ENCODE results near the gene CDK14.

The CDK14 gene

DNA sequence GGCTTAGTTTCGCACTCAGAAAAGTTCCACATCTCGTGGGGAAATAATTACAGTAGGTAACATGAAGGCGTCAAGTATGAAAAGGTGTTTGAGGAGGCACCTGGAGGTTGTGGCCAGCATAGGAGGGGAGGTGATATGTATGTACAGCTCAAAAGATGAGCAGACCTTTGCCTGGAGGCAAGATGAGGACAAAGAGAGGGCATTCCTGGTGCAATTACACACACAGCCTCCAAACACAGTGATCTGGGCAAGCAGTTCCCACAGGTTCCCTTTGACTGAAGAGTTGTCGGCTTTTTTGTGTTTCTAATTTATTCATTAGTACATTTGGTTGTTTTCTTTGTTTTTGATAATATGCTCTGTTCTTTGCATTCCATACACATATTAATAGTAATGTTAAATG, 46.9 kb downstream of the CDK14 start:
- DNase-seq = no peak

GRCh38 chr7:90645784-90646183, 49.7 kb downstream of the CDK14 start:
- no peak for DNase-seq

- no peak for DNase-seq
Measured at GRCh38 chr7:90648107-90648506, 52.0 kb downstream of the CDK14 start.

DNA sequence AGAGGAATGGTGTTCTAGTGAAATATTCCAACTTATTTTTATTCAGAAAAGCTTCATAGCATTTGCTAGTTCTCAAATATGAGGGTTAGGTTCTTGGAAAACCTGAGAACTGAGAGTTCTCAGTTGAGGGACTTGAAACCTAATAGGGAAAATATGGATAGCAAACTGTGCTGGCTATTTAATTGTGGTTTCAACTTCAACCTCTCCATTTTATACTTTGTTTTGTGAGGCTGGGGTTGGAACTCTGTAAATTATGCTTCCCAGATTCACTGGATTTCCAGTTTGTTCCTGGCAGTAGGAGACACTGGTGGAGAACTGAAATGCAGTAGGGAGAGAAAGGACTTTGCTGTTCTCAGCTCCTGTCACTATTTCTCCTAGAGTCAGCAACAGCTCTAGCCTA, 52.7 kb downstream of the CDK14 start:
- no peak for DNase-seq

DNA sequence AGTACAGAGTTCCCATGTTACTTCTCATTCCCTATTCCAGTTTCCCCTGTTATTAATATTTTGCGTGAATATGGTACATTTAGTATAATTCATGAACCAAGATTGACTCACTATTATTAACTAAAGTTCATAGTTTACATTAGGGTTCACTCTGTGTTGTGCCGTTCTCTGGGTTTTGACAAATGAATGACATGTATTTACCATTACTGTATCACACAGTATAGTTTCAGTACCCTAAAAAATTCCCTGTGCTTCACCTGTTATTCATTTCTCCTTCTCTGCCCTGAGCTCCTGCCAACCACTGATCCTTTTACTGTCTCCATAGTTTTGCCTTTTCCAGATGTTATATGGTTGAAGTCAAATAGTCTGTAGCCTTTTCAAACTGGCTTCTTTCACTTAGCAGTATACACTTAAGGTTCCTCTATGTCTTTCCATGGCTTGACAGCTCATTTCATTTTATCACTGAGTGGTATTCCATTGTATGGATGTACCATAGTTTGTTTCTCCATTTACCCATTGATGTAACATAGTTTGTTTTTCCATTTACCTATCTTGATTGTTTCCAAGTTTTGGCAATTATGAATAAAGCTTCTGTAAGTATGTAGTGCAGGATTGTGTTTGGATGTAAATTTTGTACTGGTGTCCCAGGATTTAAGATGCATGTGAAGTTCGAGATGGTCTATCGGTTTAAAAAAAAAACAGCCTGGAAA, 58.8 kb downstream of the CDK14 start:
- DNase-seq = no peak

- DNase-seq = no peak
Measured at GRCh38 chr7:90655566-90655965, 59.4 kb downstream of the CDK14 start.

- no peak for DNase-seq
Measured at GRCh38 chr7:90657481-90657880, 61.4 kb downstream of the CDK14 start.

GRCh38 chr7:90660100-90660499, 64.0 kb downstream of the CDK14 start:
- DNase-seq = no peak

- no peak for DNase-seq
Measured at GRCh38 chr7:90660819-90661218, 64.7 kb downstream of the CDK14 start.

DNA sequence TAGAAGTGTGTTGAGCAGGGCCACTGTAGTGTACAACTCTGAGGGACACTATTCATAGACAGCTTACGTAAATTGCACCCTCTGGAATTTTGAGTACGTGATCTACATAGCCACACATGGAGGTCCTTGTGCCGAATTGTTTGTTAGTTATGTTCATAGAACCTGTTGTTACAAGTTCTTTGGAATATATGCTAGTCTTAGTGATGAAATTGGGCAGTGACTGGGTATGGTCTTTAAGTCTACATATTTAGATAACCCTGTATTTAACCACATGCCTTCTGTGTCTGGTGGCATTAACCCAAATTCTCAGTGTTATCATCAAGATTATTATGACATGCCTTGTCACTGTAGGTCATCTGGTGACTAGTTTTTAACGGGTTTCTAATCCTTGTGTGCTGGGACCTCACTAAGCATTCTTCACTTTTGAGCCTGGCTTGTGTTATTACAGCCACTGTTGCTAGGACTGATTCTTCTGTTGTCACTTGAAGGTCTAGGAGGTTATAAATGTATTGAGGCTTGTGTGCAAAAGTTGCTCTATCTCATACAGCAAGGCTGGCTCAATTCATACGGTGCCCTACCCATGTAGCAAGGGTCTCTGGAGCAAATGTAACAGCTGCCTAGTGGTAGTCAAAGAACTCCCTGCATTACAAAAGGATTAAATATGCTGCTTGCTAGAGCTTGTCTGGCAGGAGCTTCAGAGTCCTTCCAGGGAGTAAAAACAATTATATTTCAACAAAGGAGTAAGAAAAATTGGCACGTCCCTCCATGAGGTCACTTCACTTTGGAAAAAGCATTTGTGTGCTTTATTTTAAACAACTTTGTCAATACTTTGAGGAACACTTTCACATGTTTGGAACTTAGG, 65.4 kb downstream of the CDK14 start:
- no peak for DNase-seq

- DNase-seq = no peak
Measured at GRCh38 chr7:90663176-90663575, 67.1 kb downstream of the CDK14 start.

GRCh38 chr7:90666186-90666585, 70.1 kb downstream of the CDK14 start:
- DNase-seq = no peak

DNA sequence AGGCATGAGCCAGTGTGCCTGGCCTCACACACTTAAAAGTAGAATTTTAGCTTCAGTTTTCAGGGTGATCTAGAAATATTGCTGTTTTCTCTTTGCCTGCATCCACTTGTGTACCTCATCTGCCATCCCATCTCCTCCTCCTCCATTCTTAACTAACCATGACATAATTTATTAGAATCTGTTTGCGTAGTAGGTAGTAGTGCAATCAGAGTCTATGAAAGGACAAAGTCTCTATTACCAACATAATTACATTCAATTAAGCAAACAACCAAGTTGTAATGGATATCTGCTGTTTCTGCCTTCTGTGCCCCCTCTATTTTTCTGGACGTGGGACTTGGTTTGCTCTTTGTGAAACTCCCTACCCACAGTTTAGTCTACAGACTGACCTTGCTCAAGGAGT, 72.9 kb downstream of the CDK14 start:
- no peak for DNase-seq

DNA sequence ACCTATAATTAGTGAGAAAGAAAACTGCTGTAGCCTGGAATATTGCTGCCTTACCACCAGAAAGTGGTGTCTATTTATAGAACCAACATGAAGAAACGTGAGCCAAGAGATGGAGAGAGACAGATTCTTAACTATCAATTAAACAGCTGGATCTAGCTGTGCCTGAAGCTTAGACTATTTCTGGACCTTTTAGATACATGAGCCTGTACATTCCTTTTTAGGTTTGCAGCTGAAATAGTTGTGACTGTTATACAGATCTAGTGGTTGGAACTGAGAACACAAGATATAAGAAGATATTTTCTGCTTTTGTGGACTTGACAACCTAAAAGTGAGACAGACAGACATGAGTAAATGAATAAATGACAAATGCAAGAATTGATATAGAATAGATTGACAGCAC, 73.4 kb downstream of the CDK14 start:
- DNase-seq = no peak

DNA sequence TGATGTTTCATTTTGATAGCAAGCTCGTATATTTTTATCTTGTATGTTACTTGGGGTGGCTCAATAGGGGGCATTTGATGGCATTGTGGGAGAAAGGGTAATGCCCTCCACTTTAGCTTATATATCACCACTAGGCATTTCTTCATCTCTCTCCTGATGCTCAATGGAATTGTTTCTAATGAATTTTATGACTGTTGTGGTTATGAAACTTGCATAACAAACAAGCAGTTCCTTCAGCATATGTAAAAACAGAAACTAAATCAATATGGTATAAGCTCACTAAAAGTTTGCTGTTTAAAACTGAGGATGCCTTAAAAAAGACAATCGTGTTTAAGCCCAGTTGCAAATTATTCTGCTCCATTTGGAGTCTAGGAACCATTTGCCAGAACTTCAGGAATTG, 75.5 kb downstream of the CDK14 start:
- no peak for DNase-seq

GRCh38 chr7:90672210-90672609, 76.1 kb downstream of the CDK14 start:
- no peak for DNase-seq

DNA sequence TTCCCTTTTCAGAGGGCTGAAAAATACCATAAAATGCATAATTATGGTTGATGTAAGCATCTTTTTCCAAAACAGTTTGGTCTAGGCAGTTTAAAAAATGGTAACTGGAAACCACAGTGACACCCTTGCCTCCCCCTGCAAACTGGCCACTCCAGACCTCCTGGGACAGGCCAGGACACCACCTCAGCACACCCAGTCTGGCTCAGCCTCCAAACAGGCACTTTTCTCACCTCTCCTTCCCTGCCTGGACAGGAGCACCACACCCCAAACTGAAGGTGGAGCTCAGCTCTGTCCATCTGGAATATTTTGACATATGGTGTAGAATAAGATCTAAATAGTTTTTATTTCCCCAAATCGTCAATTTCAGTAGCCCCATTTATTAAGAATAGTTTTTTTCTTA, 78.5 kb downstream of the CDK14 start:
- DNase-seq = no peak

DNA sequence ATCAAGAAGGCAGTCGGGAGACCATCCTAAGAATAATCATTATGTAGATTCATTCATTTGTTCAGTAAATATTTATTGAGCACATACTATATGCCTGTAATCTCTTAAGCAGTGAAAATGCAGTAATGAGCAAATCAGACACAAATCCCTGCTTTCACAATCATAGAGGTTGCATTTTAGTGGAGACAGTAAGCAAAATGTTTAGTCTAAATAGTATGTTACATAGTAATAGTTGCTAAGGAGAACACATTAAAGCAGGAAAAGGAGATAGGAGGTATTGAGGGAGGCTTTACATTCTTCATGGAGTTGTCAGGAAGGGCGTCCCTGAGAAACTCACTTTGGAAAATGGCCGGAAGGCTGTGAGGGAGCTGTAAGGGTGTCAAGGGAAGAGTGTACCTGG, 79.9 kb downstream of the CDK14 start:
- DNase-seq = no peak

DNA sequence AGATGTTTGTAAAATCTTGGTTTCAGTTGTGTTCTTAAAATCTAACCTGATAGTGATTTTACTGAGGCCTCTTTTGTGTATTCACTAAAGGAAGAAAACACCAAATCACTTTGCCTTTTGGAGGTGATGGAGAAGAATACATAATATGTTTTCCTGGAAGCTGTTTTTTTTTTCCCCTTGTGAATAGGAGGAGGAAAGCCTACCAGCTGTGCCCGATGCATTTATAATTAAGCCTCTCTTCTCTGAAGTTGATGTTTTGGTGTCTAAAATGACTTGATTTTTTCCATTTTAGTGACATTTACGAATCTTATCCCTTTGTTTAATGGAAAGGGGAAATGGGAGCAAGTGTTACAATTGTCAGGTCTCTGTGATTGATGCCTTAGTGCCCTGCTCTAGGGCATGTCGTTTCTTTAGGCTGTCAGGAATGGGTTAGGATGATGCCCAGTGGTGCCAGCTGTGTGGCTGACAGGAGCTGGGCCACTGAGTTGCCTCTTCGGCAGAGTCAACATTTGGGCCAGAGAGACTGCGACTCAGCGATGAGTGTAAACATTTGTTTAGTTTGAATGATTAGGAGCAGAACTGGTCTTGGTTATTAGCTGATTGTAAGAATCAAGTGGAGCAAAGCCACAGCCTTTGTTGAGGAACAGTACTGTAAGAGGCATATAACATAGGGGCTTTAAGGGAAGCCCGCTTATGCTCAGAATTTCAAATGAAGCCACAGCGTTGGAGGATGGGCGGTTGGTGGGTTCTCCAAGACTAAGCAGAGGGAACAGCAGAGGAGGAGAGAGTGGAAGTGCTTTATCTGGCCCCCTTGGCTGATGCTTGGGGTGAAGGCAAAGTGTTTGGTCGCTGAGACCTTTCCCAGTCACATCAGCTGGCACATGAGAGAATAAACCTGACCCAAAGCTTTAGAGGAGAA, 81.6 kb downstream of the CDK14 start:
- DNase-seq = no peak

- no peak for DNase-seq
Measured at GRCh38 chr7:90678986-90679385, 82.9 kb downstream of the CDK14 start.

DNA sequence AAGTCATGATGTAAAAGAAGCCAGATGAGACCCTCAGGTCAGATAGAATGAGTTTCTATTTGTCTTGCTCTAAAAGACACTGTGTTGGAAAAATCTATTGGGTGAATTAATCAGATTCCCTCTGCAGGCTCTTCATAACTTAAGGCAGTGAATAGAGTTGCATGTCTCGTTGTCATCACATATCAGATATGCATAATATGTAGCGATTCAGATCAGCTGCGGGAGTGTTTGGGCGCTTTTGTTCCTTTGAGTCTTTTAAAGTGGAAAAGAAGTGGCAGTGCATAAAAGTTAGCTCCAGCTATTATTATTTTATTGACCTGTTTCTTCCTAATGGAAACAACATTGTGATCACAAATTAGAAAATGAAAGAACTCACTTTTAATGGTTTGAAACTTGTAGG, 84.4 kb downstream of the CDK14 start:
- no peak for DNase-seq

- DNase-seq = no peak
Measured at GRCh38 chr7:90681336-90682022, 85.4 kb downstream of the CDK14 start.

GRCh38 chr7:90686146-90686545, 90.0 kb downstream of the CDK14 start:
- no peak for DNase-seq

Data from activated T-cell treated with anti-CD3 and anti-CD28 coated beads, Interleukin-2, amount 50 U/mL, for 48 hours (primary cell).